ENCODE results near the gene MMS22L. TPM values are rescaled to one million over a fixed set of nuclear protein-coding genes. Genes with fewer than 3 reads are reported as not detected.

The MMS22L gene
- total RNA-seq, 1 experiment from 2014 or later = 17.1 TPM

DNA sequence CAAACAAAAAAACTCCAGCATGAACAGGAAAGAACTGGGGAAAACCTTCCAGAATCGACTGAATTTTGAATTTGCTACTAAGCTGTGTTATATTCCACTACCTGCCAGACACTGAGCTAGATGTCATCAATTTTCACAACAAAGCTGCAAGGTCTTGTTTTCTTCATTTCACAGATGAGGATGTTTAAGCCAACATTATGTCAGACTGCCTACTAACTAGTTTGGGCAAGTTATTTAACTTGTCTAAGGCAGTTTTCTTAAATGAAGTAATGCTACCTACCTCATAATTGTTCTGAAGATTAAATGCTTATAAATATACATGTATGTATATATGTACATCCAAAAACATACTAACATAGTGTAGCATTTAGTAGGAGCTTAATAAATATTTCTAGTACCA is 144.4 kb downstream of the MMS22L start:
- Histone ChIP-seq H3K4me3 (ENCODE audit: insufficient read depth, low read depth, low read length) (no peak overlapping the region), H3K36me3 (replicated peaks; ENCODE audit: control insufficient read depth, insufficient read depth, low read length) (no peaks in the 10 kb centered on the region), H3K27me3 (ENCODE audit: control insufficient read depth, insufficient read depth, low read length) (no peaks in the 10 kb centered on the region)
- DNase-seq = no peak

DNA sequence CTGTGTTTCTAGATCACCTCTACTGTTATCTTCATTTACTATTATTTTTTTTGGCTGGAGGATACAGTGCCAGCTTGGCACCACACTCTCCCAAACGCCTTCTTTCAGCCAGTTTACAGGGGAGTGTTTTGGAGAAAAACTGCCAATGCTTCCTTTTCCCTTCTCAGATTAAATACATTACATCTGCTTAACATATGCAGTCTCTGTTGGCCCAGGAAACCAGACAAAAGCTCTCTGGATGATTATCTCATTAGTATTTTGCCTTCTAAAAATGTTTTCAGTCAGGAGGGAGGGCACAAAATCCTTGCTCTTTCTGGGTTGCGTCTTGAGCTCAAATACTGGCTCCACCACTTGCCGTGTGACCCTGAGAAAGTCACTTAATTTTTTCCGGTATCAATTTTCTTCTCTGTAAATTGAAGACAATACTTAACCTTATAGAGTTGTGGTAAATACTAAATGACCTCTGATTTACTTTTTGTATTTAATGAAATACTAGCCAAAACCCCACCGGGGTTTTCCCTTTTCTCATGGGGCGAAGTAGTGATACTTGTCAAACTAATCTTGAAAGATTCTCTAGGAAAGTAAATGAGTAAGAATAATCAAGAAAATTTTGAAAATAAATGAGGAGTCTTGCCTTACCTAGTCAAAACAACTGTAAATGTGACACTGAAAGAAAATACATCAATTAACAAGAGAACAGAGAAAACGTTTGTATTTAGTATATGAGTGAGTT is 146.2 kb downstream of the MMS22L start:
- no peak overlapping the region for H3K4me3 ChIP-seq (ENCODE audit: insufficient read depth, low read depth, low read length)
- no peaks in the 10 kb centered on the region for H3K36me3 ChIP-seq (replicated peaks; ENCODE audit: control insufficient read depth, insufficient read depth, low read length)
- no peaks in the 10 kb centered on the region for H3K27me3 ChIP-seq (ENCODE audit: control insufficient read depth, insufficient read depth, low read length)
- no peak for DNase-seq

DNA sequence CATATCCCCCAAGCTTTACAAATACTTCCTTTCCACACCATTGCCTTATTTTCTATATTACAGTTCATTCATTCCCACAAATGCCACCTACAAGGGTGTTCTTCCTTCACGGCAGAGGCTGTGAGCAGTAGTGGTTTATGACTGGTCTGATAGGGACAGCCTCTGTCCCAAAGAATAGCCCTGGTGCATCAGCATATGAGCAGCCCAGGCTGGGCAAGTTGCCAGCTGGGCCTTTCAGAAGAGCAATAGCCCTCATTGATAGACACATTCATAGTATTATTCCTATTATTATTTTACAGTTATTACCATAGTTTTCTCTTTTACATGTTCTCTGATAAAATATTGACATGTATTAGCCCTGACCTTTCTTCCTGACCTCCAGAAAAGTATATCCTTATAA is 149.9 kb downstream of the MMS22L start:
- no peak for DNase-seq
- Histone ChIP-seq H3K27me3 (ENCODE audit: control insufficient read depth, insufficient read depth, low read length) (no peaks in the 10 kb centered on the region), H3K36me3 (replicated peaks; ENCODE audit: control insufficient read depth, insufficient read depth, low read length) (no peaks in the 10 kb centered on the region), H3K4me3 (ENCODE audit: insufficient read depth, low read depth, low read length) (no peak overlapping the region)

DNA sequence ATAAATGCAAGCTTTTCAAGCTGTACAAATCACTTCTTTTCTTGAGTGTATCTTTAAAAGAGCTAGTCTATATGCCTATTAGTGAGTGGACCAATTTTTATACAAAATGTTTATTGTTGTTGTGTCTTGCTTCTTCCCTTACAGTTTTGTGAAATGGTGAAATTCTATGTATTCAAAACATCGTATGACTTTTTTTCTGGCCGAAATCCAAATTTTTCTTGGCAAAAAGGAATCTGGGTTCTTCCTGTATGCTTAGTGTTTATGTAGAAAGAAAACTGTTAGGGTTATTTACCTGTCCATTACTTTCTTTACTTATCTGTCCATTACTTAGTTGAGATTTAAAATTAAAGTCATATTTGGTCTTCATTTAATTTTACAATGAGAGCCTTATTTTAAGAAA is 153.9 kb downstream of the MMS22L start:
- H3K4me3 ChIP-seq (ENCODE audit: insufficient read depth, low read depth, low read length) = no peak overlapping the region
- DNase-seq = no peak
- H3K36me3 ChIP-seq (replicated peaks; ENCODE audit: control insufficient read depth, insufficient read depth, low read length) = no peaks in the 10 kb centered on the region
- no peaks in the 10 kb centered on the region for H3K27me3 ChIP-seq (ENCODE audit: control insufficient read depth, insufficient read depth, low read length)

DNA sequence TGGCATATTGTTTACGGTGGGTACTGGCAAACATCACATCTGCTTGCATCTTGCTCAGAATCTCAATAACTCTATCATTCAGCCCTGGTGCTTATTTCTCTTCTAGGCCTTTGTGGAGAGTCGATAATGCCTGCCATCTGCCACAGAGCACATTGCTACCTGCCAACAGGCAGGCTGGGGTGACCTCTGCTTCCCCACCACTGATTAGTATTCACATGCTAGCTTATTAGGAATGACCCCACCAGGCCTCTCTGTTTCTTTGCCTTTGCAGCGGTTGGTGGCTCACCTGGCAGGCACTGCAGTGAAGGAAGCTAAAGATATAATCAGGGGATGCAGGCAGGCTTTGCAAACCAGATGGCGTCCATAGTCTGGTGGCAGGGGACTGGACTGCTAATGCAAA is 154.5 kb downstream of the MMS22L start:
- no peaks in the 10 kb centered on the region for H3K36me3 ChIP-seq (replicated peaks; ENCODE audit: control insufficient read depth, insufficient read depth, low read length)
- no peaks in the 10 kb centered on the region for H3K27me3 ChIP-seq (ENCODE audit: control insufficient read depth, insufficient read depth, low read length)
- DNase-seq = no peak
- H3K4me3 ChIP-seq (ENCODE audit: insufficient read depth, low read depth, low read length) = no peak overlapping the region

DNA sequence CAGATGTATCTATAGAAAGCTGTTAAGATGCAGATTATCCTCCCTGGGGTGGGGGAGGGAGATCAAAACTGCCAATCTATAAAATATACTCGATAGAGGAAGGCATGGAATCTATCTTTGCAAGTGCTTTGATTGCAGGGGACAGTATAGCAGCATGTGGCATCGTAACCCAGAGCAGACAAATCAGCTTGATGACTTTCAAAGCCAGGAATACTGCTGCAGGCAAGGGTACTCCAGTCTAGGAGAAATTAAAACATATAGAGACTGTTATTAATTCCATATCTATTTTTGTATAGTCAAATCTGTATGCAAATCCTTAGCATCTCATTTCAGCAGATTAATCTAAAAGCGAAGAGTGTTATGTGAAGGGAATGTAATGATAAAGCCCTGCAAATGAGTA is 159.4 kb downstream of the MMS22L start:
- Histone ChIP-seq H3K4me3 (ENCODE audit: insufficient read depth, low read depth, low read length) (no peak overlapping the region), H3K27me3 (ENCODE audit: control insufficient read depth, insufficient read depth, low read length) (no peaks in the 10 kb centered on the region), H3K36me3 (replicated peaks; ENCODE audit: control insufficient read depth, insufficient read depth, low read length) (no peaks in the 10 kb centered on the region)
- DNase-seq = no peak

DNA sequence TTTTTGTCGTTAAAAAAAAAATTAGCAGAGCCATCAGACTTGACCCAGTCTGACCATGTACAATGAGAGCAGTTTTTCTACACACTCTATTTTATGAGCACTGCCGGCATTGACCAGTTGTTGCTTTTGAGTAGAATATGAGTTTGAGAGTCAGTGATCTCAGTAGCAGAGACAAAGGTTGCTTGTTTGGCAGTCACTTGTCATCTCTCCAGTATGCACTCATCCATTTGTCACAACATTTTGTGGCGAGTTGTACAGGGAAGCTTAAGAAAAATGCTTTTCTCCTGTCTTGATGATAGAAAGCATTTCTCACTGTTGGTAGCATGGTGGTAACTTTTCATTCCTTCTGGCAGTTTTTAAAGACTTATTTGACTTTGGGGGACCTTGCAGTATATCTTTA is 159.9 kb downstream of the MMS22L start:
- Histone ChIP-seq H3K27me3 (ENCODE audit: control insufficient read depth, insufficient read depth, low read length) (no peaks in the 10 kb centered on the region), H3K36me3 (replicated peaks; ENCODE audit: control insufficient read depth, insufficient read depth, low read length) (no peaks in the 10 kb centered on the region), H3K4me3 (ENCODE audit: insufficient read depth, low read depth, low read length) (no peak overlapping the region)
- DNase-seq = no peak

DNA sequence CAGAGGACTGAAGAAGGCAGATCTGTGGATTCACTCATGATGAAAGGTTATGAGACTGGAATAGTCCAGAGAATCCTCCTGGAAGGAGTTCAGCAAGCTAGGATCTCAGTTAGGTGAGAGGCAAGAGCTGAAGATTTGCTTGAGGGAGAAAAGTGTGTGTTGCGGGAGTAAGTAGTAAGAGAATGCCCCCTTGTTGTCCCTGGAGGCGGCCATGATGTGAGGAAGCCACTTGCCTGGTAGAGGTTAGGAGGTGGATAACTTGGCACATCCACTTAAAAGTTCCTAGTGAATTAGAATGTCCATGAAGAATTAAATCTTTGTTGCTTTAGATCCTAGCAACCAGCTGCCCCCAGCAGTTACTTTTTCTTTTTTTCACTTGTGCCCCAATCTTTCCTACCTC is 162.5 kb downstream of the MMS22L start:
- Histone ChIP-seq H3K4me3 (ENCODE audit: insufficient read depth, low read depth, low read length) (no peak overlapping the region), H3K36me3 (replicated peaks; ENCODE audit: control insufficient read depth, insufficient read depth, low read length) (no peaks in the 10 kb centered on the region), H3K27me3 (ENCODE audit: control insufficient read depth, insufficient read depth, low read length) (no peaks in the 10 kb centered on the region)
- DNase-seq = no peak

DNA sequence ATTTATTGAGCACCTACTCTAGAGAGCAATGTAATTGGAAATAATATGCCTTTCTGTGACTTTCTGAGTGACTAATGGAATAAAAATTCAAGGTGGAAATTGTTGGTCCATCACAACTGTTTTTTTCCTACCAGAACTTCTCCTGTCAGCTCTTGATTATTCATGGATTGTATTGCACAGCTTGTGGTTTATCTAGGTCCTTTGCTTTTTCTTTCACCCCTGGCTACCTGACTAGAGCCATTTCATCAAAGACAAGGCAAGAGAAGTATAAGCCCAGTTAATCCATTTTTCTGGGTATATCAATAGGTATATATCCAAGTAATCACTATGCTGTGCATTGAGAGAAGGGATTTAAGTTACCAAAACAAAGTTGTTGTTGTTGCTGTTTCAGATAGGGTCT is 168.4 kb downstream of the MMS22L start:
- Histone ChIP-seq H3K27me3 (ENCODE audit: control insufficient read depth, insufficient read depth, low read length) (no peaks in the 10 kb centered on the region), H3K4me3 (ENCODE audit: insufficient read depth, low read depth, low read length) (no peak overlapping the region), H3K36me3 (replicated peaks; ENCODE audit: control insufficient read depth, insufficient read depth, low read length) (no peaks in the 10 kb centered on the region)
- no peak for DNase-seq

DNA sequence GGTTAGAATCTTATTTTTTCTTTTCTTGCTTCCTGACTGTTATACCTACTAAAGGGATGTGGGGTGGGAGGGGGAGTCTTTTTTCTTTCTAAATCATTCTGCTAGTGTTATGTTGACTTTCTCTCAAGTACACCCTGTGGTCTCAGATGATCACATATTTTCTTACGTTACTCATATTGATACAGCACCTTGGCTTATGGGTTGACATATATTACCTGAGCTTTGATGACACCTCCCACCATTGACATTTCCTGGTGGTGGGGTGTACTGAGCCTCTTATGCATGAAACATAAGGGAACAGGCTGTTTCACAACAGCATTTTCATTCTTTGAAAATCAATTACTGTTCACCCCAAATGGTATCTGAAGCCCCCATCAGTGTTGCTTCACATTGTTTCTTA is 169.8 kb downstream of the MMS22L start:
- H3K36me3 ChIP-seq (replicated peaks; ENCODE audit: control insufficient read depth, insufficient read depth, low read length) = no peaks in the 10 kb centered on the region
- H3K27me3 ChIP-seq (ENCODE audit: control insufficient read depth, insufficient read depth, low read length) = no peaks in the 10 kb centered on the region
- DNase-seq = no peak
- no peak overlapping the region for H3K4me3 ChIP-seq (ENCODE audit: insufficient read depth, low read depth, low read length)

DNA sequence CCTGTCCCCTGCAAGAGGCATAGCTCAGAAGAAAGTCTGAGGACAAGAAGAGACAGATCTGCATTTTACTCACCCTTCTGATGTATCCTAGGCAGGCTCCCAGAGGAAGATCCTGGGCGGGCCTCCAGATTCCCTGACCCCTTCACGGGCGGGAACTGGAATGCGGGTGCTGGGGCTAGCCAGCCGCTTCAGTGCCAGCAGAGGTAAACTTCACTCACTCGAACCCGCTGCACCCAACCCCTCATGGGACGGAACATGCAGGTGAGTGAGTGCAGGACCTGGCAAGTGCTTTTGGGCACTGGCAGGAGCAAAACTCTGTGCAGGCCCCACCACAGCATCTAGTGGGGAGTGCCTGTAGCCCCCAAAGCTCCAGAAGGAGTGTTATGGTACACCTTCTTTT is 171.8 kb downstream of the MMS22L start:
- no peak overlapping the region for H3K4me3 ChIP-seq (ENCODE audit: insufficient read depth, low read depth, low read length)
- no peak for DNase-seq
- H3K36me3 ChIP-seq (replicated peaks; ENCODE audit: control insufficient read depth, insufficient read depth, low read length) = no peaks in the 10 kb centered on the region
- no peaks in the 10 kb centered on the region for H3K27me3 ChIP-seq (ENCODE audit: control insufficient read depth, insufficient read depth, low read length)

DNA sequence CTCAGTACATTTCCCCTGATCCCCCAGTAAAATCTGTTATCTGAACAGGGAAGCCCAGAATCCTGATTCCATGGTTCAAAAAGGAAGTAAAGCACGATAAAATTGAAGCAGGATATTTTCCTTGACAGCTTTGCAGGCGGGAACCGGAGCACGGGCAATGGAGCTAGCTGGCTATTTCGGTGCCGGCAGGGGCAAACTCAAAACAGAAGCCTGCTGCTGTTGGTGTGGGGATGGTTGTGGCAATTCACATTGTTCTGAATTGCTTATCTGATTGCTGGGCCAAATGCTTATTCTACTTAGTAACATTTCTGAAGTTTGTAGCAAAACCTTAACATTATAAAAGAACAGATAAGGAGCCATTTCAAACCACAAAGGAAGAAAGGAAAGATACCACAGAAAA is 172.4 kb downstream of the MMS22L start:
- Histone ChIP-seq H3K27me3 (ENCODE audit: control insufficient read depth, insufficient read depth, low read length) (no peaks in the 10 kb centered on the region), H3K4me3 (ENCODE audit: insufficient read depth, low read depth, low read length) (no peak overlapping the region), H3K36me3 (replicated peaks; ENCODE audit: control insufficient read depth, insufficient read depth, low read length) (no peaks in the 10 kb centered on the region)
- no peak for DNase-seq

DNA sequence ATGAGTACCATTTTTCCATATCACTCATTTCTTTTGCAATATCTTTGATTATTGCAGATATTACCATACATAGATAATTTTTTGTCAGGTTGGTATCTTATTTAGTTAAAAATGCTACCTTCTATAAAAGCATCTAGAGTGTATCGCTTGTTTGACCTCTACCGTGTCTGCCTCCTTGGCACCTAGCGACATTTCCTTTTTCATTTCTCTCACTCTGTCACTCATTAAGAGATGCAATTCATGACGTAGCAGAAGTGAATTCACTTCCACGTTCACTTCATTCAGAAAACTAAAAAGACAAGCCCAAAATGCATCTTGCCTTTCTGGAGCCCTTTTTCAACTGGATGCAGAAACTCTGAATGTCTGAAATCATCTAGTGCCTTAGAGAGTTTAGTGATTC is 172.9 kb downstream of the MMS22L start:
- no peaks in the 10 kb centered on the region for H3K36me3 ChIP-seq (replicated peaks; ENCODE audit: control insufficient read depth, insufficient read depth, low read length)

DNA sequence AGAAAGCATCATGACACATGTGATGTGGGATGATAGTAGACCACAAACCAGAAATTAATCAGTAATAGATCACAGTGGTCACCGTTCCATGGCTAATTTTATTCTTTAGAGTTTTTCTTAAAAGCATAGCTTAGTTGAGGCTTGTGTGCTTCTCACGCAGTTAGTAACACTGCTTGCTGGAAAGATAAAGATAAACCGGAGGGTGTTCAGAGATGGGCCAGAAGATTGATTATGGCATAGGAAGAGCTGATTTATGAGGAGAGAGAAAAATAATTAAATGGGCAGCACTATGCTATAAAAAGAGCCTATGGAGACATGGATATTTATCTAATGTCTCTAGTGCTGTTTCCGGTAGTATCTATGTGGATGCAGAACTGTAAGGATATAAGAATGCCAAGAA is 173.6 kb downstream of the MMS22L start:
- Histone ChIP-seq H3K4me3 (ENCODE audit: insufficient read depth, low read depth, low read length) (no peak overlapping the region), H3K36me3 (replicated peaks; ENCODE audit: control insufficient read depth, insufficient read depth, low read length) (no peaks in the 10 kb centered on the region), H3K27me3 (ENCODE audit: control insufficient read depth, insufficient read depth, low read length) (no peaks in the 10 kb centered on the region)
- DNase-seq = no peak

More for the DNA sequence above, 172.9 kb downstream of the MMS22L start:
- Histone ChIP-seq H3K4me3 (ENCODE audit: insufficient read depth, low read depth, low read length) (no peak overlapping the region), H3K27me3 (ENCODE audit: control insufficient read depth, insufficient read depth, low read length) (no peaks in the 10 kb centered on the region)
- no peak for DNase-seq

DNA sequence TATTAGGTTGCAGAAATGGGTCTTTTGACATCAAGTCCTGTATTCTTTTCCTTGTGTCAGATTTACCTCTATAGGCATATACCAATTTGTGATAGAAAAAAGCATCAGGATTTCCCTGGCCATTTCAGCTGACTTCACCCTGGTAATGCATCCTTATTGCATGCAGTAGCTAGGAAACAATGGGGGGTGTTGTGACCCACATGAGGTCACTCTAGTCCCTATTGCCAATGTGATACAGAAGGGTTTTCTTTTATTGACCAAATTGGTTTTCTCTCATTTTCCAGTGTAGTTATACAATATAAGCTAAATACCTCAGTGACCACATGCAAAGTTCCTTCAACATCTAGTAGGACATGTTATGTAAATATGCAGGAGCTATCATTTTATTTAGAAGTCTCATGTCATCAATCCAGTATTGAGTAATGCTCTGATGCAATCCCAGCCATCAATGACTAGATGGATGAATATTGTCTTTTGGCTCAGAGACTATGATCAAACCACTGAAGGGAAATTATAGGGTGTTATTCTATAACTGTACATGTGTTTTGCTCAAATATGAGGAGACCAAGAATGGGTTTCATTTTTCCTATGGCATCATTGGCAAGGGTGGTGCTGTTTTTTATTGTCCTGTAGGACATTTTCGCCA is 180.7 kb downstream of the MMS22L start:
- no peak overlapping the region for H3K4me3 ChIP-seq (ENCODE audit: insufficient read depth, low read depth, low read length)
- no peak for DNase-seq
- H3K27me3 ChIP-seq (ENCODE audit: control insufficient read depth, insufficient read depth, low read length) = no peaks in the 10 kb centered on the region
- no peaks in the 10 kb centered on the region for H3K36me3 ChIP-seq (replicated peaks; ENCODE audit: control insufficient read depth, insufficient read depth, low read length)
